ENCODE measurements around the gene ATOX1. TPM values are rescaled to one million over a fixed set of nuclear protein-coding genes. Genes with fewer than 3 reads are reported as not detected.

The ATOX1 gene
- total and polyA plus RNA-seq, 2 of the 4 experiments (the other 2 are of a cell fraction): 56.3 to 360 TPM

GRCh38 chr5:151733358-151734063 lies 24.9 kb downstream of the ATOX1 start:
- TF ChIP-seq CHD1 (IDR thresholded peaks at IDR 0.05; ENCODE audit: low read depth, low read length): no peak
- no peak for TF ChIP-seq SMC3 (IDR thresholded peaks at IDR 0.05; ENCODE audit: low read depth, low read length)
- no peak for TF ChIP-seq MAZ (IDR thresholded peaks at IDR 0.05; ENCODE audit: borderline replicate concordance, low read depth, low read length)
- Histone ChIP-seq H3K4me3 (ENCODE audit: insufficient read depth, low read depth, low read length) (no peak overlapping the region), H4K91ac (ENCODE audit: insufficient read depth, low read depth, low read length) (no peak overlapping the region), H3K56ac (ENCODE audit: extremely low read depth, insufficient read depth, low read length) (no peak overlapping the region), H2BK5ac (ENCODE audit: low read depth, low read length, poor library complexity, severe bottlenecking) (no peak overlapping the region), H3K9ac (ENCODE audit: low read depth, low read length) (no peak overlapping the region), H2BK20ac (ENCODE audit: low read depth, low read length) (no peak overlapping the region), H2AK9ac (replicated peaks; ENCODE audit: low read depth, low read length, poor library complexity) (no peak overlapping the region), H4K5ac (ENCODE audit: low read depth, low read length) (no peak overlapping the region), H3K4me2 (ENCODE audit: low read depth, low read length) (no peak overlapping the region), H3K27ac (ENCODE audit: insufficient read depth, low read length) (no peak overlapping the region), H4K8ac (ENCODE audit: low read depth in 2 of 2, low read length in 2 of 2) (no peak overlapping the region), H3K18ac (ENCODE audit: low read depth, low read length) (no peak overlapping the region), H4K20me1 (ENCODE audit: insufficient read depth, low read length) (no peaks in the 10 kb centered on the region), H3K23ac (ENCODE audit: low read depth, low read length) (no peak overlapping the region), H2BK15ac (ENCODE audit: low read depth, low read length) (no peak overlapping the region), H3K14ac (replicated peaks; ENCODE audit: low read depth, low read length) (no peak overlapping the region), H3K4me1 (ENCODE audit: control insufficient read depth, insufficient read depth, low read length) (peaks cover 5% of the 10 kb centered on the region; the same call in 1 of the 2 replicates), H3K4ac (ENCODE audit: low read depth, low read length) (no peak overlapping the region), H3K36me3 (ENCODE audit: control insufficient read depth, insufficient read depth, low read length) (no peaks in the 10 kb centered on the region), H2AK5ac (ENCODE audit: low read depth, low read length) (no peak overlapping the region), H3K79me1 (ENCODE audit: low read depth in 1 of 2, low read length in 2 of 2) (peaks cover 11 to 19% of the 10 kb centered on the region in 2 experiments; a peak in 3 of 4 replicates), H3K27me3 (ENCODE audit: control insufficient read depth, insufficient read depth, low read length) (no peaks in the 10 kb centered on the region), H3K9me3 (ENCODE audit: control insufficient read depth, insufficient read depth, low read length) (0 out of 2 replicates have a peak, but pooled peaks cover 2% of the 10 kb centered on the region), H2BK120ac (ENCODE audit: low read depth, low read length) (no peak overlapping the region), H2AFZ (replicated peaks; ENCODE audit: low read length, poor library complexity) (no peak overlapping the region), H3K9me1 (ENCODE audit: insufficient read depth, low read length) (peaks cover 7% of the 10 kb centered on the region; the same call in 1 of the 2 replicates)
- WGBS, 2 experiments (ENCODE audit: extremely low coverage in 2 of 2, insufficient read length in 1 of 2): 100% methylated on average over 1 of the region's 9 CpGs; no CpG with 5 or more reads in 1 of the 2 experiments
- peak; percentile 41 for DNase-seq
- ChIA-PET POLR2A (ENCODE audit: unreplicated experiment) (no interaction called here), CTCF (no interaction called here)
- dilution Hi-C loops (cut with HindIII; ENCODE audit: low sequenced_read_pairs, unreplicated experiment): no loop called here
- intact Hi-C loops (cut with micrococcal nuclease): no loop called here
- no TSS peak for BruUV-seq (replicated peaks)
- 0 out of 2 replicates have a peak, but pooled peaks have one; percentile 35 for ATAC-seq (ENCODE audit: low read depth)
- in situ Hi-C loops (cut with MboI; ENCODE audit: low sequenced_read_pairs): no loop called here

Data from IMR-90 (cell line).